Coronary artery (tissue), 2 donors: ENCODE measurements around the gene CLDN5.

ENCODE experiments used
- DNase-seq: peaks from one replicate; pipeline ENCODE4 v3.0.0-alpha.2; 2017; ENCODE audit warnings: low spot score
- H3K27ac ChIP-seq, 2 donors: fragments of 200-600 bp; sonication (generic); one replicate each; pipeline ENCODE4 v1.5.1; 2016 to 2019
- H3K4me3 ChIP-seq: fragments of 200-600 bp; sonication (generic); 2 replicates; pipeline ENCODE4 v1.5.1; 2016; ENCODE audit warnings: mild to moderate bottlenecking, moderate library complexity
- TF ChIP-seq, protein P1 (sequence below): fragments of 200-600 bp; sonication (generic); IDR thresholded peaks from one replicate; pipeline ENCODE4 v1.5.1; 2019; ENCODE audit warnings: antibody characterized with exemption

CLDN5 gene

GRCh38 chr22:19524170-19525115 lies at the start of gene CLDN5:
CLDN5 (minus strand) TSS chr22:19524410; CDS start chr22:19524255, 155 bp downstream.
- peak within 1 kb of the TSS; percentile 61 for H3K4me3 ChIP-seq
- no peak for DNase-seq
- TF ChIP-seq, protein P1, sequence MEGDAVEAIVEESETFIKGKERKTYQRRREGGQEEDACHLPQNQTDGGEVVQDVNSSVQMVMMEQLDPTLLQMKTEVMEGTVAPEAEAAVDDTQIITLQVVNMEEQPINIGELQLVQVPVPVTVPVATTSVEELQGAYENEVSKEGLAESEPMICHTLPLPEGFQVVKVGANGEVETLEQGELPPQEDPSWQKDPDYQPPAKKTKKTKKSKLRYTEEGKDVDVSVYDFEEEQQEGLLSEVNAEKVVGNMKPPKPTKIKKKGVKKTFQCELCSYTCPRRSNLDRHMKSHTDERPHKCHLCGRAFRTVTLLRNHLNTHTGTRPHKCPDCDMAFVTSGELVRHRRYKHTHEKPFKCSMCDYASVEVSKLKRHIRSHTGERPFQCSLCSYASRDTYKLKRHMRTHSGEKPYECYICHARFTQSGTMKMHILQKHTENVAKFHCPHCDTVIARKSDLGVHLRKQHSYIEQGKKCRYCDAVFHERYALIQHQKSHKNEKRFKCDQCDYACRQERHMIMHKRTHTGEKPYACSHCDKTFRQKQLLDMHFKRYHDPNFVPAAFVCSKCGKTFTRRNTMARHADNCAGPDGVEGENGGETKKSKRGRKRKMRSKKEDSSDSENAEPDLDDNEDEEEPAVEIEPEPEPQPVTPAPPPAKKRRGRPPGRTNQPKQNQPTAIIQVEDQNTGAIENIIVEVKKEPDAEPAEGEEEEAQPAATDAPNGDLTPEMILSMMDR: no peak
- peak within 1 kb of the TSS in 1 of 2 donors; percentile 53 for H3K27ac ChIP-seq

GRCh38 chr22:19571995-19572394 lies 47.8 kb upstream of the CLDN5 start:
- TF ChIP-seq, protein P1: no peak
- no peak overlapping the region for H3K27ac ChIP-seq
- H3K4me3 ChIP-seq: no peak overlapping the region
- no peak for DNase-seq

- no peak overlapping the region for H3K4me3 ChIP-seq
- DNase-seq: no peak
- H3K27ac ChIP-seq: no peak overlapping the region
- TF ChIP-seq, protein P1: no peak
These were observed 47.1 kb upstream of the CLDN5 start for GRCh38 chr22:19571207-19571795.

DNA sequence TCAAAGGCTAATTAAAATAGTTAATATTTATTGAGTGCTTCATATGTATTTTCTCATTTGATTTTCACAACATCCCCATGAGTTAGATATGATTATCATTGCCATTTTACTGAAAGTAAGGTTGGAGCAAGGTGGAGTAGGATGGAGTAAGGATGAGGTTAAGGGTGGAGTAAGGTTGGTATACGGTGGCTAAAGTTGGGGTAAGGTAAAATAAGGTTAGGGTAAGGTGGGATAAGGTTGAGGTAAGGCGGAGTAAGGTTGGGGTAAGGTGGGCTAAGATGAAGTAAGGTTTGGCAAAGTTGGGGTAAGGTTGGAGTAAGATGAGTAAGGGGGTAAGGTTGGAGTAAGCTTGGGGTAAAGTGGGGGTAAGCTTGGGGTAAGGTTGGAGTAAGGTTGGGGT lies 45.8 kb upstream of the CLDN5 start:
- DNase-seq: no peak
- no peak overlapping the region for H3K27ac ChIP-seq
- TF ChIP-seq, protein P1: no peak
- no peak overlapping the region for H3K4me3 ChIP-seq

DNA sequence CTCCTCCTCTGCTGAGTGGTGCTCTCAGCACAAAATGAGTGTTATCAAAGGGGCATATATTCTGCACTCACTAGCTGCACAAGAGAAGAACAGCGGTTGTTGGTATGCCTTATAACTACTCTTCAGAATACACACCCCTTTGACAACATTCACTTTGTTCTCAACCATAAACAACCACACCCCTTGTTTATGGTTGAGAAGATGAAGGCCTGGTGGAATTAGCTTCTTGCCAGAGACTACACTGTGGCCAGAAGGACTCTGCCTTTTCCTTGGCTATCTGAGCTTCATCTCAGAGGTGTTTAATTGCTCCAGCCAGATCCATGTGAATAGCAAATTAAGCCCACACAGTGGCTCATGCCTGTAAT lies 45.0 kb upstream of the CLDN5 start:
- DNase-seq: no peak
- no peak overlapping the region for H3K4me3 ChIP-seq
- H3K27ac ChIP-seq: no peak overlapping the region
- TF ChIP-seq, protein P1: no peak

DNA sequence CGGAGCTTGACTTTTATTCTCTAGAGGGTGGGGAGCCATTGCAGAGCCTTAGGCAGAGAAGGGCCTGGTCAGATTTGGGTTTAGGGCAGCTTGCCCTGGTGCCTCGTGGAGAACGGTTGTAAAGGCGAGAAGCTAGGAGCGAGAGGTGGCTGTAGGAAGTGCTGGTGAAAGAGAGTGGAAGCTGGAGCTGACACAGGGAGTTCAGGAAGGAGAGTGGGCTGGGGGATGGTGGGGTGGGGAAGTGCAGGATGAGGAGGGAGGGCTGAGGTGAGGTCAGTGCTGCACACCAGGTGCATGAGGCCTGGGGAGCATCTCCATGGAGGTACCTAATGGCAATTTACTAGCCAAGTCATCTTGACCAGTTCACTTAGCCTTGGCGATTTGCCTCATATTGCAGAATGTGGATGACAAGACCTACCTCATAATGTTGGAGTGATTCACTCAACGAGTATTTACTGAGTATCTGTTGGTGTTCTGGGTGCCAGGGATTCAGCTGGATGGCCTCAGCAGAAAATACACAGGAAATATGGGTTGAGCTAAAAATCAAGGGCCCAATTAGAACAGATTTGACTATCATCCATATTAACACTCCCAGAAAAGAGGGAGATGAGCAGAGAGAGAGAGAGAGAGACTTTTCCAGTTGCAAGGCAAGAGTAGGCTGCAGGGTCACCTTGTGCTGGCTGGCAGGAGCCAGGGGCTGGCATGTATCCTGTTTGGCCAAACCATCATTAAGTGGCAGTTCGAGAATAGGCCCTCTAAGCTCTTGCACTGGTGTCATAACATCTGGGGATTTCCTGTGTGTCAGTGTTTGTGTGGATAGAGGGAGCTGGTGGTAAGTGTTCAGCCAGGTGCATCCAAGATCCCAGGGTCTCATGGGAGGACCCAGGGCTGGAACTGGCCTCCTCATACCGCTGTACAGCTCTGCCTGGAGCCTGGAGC lies 44.4 kb upstream of the CLDN5 start:
- no peak overlapping the region for H3K4me3 ChIP-seq
- H3K27ac ChIP-seq: no peak overlapping the region
- TF ChIP-seq, protein P1: no peak
- DNase-seq: no peak
